Mucosa of descending colon (tissue), 3 donors: ENCODE results near the gene WSB1. TPM values are rescaled to one million over a fixed set of nuclear protein-coding genes. Genes with fewer than 3 reads are reported as not detected.

Source experiments
- ATAC-seq: fragments of 200-7000 bp; cut with Tn5 transposase; one replicate; pipeline ENCODE4 v1.9.1; 2020; ENCODE audit warnings: mild to moderate bottlenecking, moderate library complexity
- DNase-seq, 3 donors: peaks; one replicate each; pipeline ENCODE4 v3.0.0-alpha.2; 2020
- H3K36me3 ChIP-seq: fragments of 200-600 bp; one replicate; pipeline ENCODE4 v1.8.0; 2021; ENCODE audit warnings: low read depth, mild to moderate bottlenecking
- H3K4me1 ChIP-seq: fragments of 200-600 bp; one replicate; pipeline ENCODE4 v1.8.0; 2021; ENCODE audit warnings: low read depth, mild to moderate bottlenecking
- H3K4me3 ChIP-seq: fragments of 200-600 bp; one replicate; pipeline ENCODE4 v1.8.0; 2021; ENCODE audit warnings: mild to moderate bottlenecking
- H3K9me3 ChIP-seq: fragments of 200-600 bp; one replicate; pipeline ENCODE4 v1.8.0; 2021; ENCODE audit warnings: mild to moderate bottlenecking
- intact Hi-C, 2 donors: fragments of 100-400 bp; cut with DNase I in 1 of 2; cut with micrococcal nuclease in 1 of 2; formaldehyde crosslinking; loops; one replicate each; pipeline versions ENCODE4 v1.11.0 to v1.11.1; 2022; cut with DNase I, micrococcal nuclease
- microRNA-seq: library from miRNA; unstranded; fragments of <30 nt; microRNA quantifications from one replicate; pipeline ENCODE4, GENCODE V29; 2019
- total RNA-seq, 3 donors: library from RNA; stranded (reverse); fragmentation: NEBNext Ultra II Directional in 2 of 3; extraction: Animal tissue kit (Norgen Biotek cat#: 25700) in 2 of 3; gene quantifications; one replicate each; pipeline versions ENCODE4 v1.2.1 to v1.2.4, GENCODE V29; 2021 to 2023
- TF ChIP-seq, protein P1 (sequence below): fragments of 200-600 bp; IDR thresholded peaks from one replicate; pipeline ENCODE4 v1.8.0; 2022; ENCODE audit warnings: antibody characterized with exemption, mild to moderate bottlenecking
- donor health status: DM: no; HTN: no; CAD: no; lungs with moderate emphysema.
- donor health status: DM: no; HTN: no; CAD: no.
- donor health status: DM: no; HTN: yes; CAD: no.

Gene WSB1
- total RNA-seq, 3 donors from 2014 or later, result 115 to 149 (median 137) TPM

DNA sequence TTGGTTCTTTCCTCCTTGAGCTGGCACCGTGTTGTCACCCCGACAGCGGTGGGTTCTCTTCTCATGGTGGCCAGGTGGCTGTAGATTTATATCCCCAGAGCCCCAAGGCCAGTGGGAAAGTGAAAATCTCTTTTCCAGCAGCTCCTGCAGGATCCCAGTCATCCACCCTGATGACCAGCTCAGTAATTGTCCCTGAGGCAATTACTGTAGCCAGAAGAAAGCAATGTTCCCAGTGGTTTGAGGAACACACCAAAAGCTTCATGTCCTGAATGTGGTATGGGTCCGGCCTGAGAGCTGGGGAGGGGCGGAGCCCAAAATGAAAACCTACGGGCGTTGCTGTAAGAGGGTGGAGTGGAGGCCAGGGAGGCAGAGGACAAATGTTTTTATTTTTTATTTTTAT lies 69.0 kb downstream of the WSB1 start:
- DNase-seq (no peak), ATAC-seq (no peak)
- H3K36me3 ChIP-seq, result no peaks in the 10 kb centered on the region
- H3K9me3 ChIP-seq, result no peaks in the 10 kb centered on the region
- intact Hi-C loops, result no loop called here
- TF ChIP-seq, protein P1, sequence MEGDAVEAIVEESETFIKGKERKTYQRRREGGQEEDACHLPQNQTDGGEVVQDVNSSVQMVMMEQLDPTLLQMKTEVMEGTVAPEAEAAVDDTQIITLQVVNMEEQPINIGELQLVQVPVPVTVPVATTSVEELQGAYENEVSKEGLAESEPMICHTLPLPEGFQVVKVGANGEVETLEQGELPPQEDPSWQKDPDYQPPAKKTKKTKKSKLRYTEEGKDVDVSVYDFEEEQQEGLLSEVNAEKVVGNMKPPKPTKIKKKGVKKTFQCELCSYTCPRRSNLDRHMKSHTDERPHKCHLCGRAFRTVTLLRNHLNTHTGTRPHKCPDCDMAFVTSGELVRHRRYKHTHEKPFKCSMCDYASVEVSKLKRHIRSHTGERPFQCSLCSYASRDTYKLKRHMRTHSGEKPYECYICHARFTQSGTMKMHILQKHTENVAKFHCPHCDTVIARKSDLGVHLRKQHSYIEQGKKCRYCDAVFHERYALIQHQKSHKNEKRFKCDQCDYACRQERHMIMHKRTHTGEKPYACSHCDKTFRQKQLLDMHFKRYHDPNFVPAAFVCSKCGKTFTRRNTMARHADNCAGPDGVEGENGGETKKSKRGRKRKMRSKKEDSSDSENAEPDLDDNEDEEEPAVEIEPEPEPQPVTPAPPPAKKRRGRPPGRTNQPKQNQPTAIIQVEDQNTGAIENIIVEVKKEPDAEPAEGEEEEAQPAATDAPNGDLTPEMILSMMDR, result no peak
- H3K4me3 ChIP-seq, result no peak overlapping the region
- H3K4me1 ChIP-seq, result no peaks in the 10 kb centered on the region

DNA sequence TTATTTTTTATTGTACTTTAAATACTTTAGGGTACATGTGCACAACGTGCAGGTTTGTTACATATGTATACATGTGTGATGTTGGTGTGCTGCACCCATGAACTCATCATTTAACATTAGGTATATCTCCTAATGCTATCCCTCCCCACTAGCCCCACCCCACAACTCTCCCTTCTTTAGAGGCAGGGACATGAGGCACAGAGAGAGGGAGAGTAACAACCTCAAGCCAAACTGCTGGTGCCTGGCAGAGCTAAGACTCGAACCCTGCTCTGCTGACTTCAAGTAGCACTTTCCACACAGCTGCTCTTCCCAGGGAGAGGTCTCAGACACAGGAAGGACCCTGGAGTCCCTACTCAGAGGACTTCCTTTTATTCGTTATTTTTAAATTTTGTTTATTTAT lies 69.4 kb downstream of the WSB1 start:
- no peaks in the 10 kb centered on the region for H3K9me3 ChIP-seq
- DNase-seq (no peak), ATAC-seq (no peak)
- H3K4me3 ChIP-seq, result no peak overlapping the region
- intact Hi-C loops, result no loop called here
- no peaks in the 10 kb centered on the region for H3K4me1 ChIP-seq
- TF ChIP-seq, protein P1, result no peak
- no peaks in the 10 kb centered on the region for H3K36me3 ChIP-seq

Small RNA genes within 50 kb of the gene (microRNA-seq; reads per million reads assigned to microRNA genes)
- gene MIR4522, result not detected

Other genes with a start within 250 kb of the WSB1 start
- gene KSR1, start 162.3 kb downstream of the WSB1 start, total RNA-seq, result 10 to 100 TPM; 20.5 to 50.4 (median 21.3) TPM